ENCODE results near the gene ZBTB46.
"Not testable (repeated sequence)": the region's sequence is repeated elsewhere in the genome, so short reads cannot be mapped to it uniquely, and the experiment has no call there.

Gene ZBTB46

DNA sequence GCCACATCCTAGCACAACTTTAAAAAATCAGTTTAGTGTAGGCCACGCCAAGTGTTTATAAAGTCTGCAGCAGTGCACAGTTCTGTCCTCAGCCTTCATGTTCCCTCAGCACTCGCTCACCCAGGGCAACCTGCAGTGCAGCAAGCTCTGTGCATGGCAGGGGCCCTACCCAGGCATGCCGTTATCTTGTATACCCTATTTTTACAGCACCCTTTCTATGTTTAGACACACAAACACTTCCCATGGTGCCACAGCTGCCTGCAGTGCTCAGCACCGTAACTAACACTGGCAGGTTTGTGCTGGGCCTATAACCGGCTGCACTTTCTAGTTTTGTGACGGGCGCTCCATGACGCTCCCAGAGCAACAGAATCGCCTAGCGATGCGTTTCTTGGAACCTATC, 43.8 kb downstream of the ZBTB46 start:
- DNase-seq (ENCODE audit: low spot score) = no peak

GRCh38 chr20:63785691-63786131, 45.4 kb downstream of the ZBTB46 start:
- no peak for DNase-seq (ENCODE audit: low spot score)

- no peak for DNase-seq (ENCODE audit: low spot score)
These were observed 47.1 kb downstream of the ZBTB46 start for GRCh38 chr20:63783970-63784369.

DNA sequence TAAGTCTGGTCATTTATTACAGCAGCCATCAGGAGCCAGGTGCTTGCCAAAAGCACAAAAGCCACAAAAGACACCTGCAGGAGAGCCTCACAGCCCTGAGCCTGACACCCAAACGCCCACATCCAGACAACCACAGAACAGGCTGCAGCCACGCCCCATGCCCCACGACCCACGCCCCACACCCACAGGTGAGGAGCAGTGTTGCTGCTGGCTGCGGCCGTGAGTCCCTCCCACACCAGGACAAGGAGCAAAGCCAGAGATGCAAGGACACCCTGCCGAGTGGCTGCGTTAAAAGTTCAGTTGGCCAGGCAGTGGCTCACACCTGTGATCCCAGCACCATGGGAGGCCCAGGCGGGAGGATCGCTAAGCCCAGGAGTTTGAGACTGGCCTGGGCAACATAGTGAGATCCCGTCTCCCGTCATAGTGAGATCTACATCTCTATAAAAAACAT, 48.5 kb downstream of the ZBTB46 start:
- DNase-seq (ENCODE audit: low spot score) = no peak

GRCh38 chr20:63782051-63782471, 49.0 kb downstream of the ZBTB46 start:
- no peak for DNase-seq (ENCODE audit: low spot score)

GRCh38 chr20:63781181-63781580, 49.9 kb downstream of the ZBTB46 start:
- DNase-seq (ENCODE audit: low spot score) = no peak

- no peak for DNase-seq (ENCODE audit: low spot score)
These were observed 52.2 kb downstream of the ZBTB46 start for GRCh38 chr20:63778857-63779256.

DNA sequence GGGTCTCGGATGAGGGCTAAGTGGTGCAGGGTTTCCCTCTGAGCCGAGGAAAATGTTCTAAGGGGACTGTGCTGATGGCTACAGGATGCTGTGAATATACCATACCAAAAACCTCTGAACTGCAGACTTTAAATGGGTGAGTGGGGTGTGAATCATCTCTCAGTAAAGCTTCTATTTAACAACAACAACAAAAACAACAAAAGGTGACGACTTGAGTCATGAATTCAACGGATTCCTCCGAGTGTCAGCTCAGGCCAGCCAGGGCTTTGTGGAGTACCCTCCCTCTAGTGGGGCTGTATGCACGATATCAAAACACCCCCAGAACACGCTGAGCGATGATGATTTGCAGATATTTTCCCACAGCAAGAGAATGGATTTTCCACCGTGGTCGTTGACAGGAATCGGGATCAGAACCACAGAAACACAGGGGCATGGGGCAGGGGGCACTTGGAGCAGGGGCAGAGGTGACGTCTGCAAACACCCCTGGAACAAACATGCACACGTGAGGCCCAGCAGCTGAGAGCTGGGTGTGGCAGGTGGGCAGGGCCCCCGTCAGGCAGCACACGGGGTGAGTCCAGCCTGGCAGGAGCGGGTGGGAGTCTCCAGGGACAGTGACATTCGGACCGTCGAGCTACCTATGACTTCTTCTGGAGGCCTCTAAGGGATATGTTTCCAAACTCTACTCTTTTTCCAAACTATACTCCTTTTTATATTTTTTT, 52.9 kb downstream of the ZBTB46 start:
- peak; percentile 51 for DNase-seq (ENCODE audit: low spot score)

DNA sequence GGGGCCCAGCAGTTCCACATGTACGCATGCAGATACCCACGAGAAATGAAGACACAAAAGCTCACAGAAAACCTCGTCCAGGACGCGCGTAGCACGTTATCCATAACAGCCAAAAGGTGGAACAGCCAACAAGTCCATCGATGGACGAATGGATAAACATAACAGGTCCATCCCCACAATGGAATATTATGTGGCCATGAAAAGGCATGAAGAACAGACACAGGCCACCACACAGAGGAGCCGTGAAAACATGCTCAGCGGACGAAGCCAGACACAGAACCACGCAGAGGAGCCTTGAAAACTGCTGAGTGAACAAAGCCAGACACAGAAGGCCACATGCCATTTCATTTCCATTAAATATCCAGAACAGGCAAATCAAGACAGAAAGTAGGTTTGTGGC, 53.5 kb downstream of the ZBTB46 start:
- no peak for DNase-seq (ENCODE audit: low spot score)

DNA sequence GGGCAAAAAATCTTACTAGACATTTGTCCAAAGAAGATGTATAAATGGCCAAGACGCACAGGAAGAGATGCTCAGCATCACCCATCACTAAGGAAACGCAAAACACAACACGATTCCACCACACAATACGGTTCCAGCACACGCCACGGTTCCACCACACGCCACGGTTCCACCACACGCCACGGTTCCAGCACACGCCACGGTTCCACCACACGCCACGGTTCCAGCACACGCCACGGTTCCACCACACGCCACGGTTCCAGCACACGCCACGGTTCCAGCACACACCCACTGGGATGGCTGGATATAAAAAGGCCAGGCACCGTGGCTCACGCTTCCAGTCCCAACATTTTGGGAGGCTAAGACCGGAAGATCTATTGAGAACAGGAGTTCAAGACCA, 54.2 kb downstream of the ZBTB46 start:
- not testable (repeated sequence) for DNase-seq (ENCODE audit: low spot score)

DNA sequence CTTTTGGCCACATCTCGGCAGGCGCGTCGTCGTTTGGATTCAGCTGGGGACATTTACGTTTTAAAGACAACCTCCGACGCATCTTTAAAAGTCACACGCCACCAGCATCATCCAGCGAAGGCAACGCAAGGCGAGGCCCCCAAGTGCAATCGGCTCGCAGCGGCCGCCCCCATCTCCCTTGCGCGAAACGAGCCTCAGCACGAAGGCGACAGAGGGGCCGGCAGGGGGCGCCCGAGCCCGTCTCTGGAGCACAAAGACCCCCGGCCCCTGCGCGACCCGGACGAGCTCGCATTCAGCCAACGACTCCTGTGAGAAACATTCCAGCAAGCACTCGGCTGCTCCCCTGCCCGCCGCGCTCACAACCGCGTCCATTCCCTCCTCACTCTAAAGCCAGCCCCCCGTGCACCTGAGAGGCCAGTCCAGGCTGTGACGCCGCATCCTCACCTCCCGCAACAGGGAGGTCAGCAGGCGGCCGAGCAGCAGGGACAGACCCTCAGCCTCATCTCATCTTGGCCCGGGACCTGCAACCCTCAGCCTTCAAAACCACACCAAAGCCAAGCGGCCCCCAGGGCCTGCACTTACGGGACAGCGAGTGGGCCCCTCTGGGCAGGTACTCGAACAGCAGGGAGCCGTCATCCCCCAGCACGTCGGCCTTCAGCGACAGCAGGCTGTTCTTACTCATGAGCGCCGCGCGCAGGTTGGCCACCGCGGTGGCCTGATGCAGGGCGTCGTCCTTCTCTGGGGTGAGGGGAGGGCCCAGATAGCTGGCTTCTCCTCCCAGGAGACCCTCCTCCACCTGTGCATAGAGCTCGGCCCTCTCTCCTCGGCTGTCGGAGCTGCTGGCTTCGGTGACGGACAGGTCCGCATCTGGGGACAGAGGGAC, 55.7 kb downstream of the ZBTB46 start:
- no peak for DNase-seq (ENCODE audit: low spot score)

DNA sequence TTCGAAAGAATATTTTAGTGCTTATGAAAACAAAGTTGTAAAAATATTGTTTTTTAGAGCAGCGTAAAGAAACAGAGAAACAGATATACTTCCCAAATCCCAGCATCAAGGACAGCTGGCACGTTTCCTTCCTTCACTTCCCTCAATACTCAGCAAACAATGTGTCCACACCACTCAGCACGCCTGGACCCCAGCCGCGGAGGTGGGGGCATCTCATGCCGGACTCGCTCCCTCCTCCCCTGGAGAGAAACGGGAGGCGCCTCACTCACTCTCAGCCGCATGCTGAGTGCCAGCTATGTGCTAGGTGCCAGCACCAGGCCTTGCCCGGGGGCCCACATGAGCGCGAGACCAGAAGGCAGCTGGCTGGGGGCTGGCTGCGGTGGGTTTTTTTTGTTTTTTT, 56.8 kb downstream of the ZBTB46 start:
- DNase-seq (ENCODE audit: low spot score) = no peak

DNA sequence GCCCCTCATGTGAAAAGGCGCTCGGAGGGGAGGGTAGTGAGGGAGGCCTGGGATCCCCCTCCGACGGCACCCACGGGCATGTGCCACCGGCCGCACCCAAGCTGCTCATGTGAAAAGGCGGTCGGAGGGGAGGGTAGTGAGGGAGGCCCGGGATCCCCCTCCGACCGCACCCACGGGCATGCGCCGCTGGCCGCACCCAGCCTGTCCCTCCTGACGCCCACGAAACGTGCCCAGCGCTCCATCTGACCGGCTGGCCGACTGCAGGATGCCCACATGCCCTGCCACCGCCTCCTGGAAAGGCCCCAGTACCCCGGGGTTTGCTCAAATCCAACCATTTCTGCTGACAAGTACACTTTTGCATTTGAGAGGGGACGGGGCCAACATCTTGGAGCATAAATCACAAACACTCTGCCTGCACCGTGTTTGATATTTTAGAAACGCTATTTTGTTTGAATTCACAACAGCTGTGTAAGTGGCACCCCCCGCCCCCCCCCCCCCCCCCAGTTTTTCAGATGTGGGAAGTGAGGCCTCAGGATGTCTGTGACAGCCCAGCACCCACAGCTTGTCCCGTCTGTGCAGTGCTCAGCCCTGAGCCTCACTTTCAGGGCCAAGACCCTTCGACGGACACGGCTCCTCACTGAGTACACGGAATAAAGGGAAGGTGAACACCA, 57.4 kb downstream of the ZBTB46 start:
- DNase-seq (ENCODE audit: low spot score) = no peak

- DNase-seq (ENCODE audit: low spot score) = no peak
These were observed 58.1 kb downstream of the ZBTB46 start for GRCh38 chr20:63772781-63773518.

GRCh38 chr20:63771046-63771707, 59.9 kb downstream of the ZBTB46 start:
- DNase-seq (ENCODE audit: low spot score) = no peak

DNA sequence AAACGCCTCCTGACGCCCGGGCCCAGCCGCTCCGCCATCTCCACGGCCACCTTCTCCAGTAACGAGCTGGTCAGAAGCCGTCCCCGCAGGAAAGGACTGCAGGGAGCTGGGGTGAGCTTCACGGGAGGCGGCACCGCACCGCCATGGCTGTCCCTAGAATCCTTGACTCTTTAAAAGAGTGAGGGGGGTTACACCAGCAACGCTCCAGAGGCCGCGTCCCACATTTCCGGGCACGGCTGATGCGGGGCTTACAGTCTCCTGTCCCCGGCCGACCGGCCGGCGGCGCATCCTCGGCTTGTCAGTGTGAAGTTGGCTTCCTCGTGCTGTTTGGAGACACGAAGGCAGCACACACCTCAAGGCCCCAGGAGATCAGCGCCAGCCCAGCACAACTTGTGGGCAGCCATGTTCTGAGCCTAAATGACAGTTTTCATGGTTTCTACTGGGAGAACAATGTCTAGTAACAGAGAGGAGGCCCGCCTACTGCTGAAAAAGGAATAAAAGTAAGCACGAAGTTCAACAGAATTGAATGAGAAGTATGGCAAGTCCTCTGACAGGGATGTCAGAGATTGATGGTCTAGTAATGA, 61.1 kb downstream of the ZBTB46 start:
- no peak for DNase-seq (ENCODE audit: low spot score)

GRCh38 chr20:63768591-63769515, 62.2 kb downstream of the ZBTB46 start:
- no peak for DNase-seq (ENCODE audit: low spot score)

DNA sequence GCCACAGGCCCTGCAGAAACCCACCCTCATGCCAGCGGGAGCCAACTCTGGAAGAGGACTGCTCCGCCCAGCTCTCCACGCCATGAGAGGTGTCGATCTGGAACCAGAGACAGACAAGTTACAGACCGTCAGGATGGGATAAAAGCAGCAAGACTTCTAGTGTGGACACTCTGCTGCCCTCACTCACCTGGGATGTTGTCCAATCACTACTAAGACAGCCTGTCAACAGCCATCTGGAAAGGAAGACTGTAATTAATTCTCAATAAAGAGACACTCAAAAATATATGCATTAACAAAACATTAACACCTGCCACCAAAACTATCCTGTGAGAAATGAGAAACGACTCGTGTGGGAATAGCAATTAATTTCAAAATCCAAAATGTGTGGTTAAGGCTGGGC, 63.2 kb downstream of the ZBTB46 start:
- no peak for DNase-seq (ENCODE audit: low spot score)

- no peak for DNase-seq (ENCODE audit: low spot score)
These were observed 63.6 kb downstream of the ZBTB46 start for GRCh38 chr20:63767456-63767855.

Measured in RKO (cell line).